ENCODE results near the gene FXYD6.

The FXYD6 gene

GRCh38 chr11:117833401-117833891, 43.0 kb downstream of the FXYD6 start:
- no peaks in the 10 kb centered on the region for H3K27me3 ChIP-seq (ENCODE audit: insufficient read depth, insufficient read length)
- no peak overlapping the region for H3K9ac ChIP-seq (ENCODE audit: insufficient read length, low read depth)
- TF ChIP-seq ZNF274 (IDR thresholded peaks at IDR 0.05; ENCODE audit: low read depth, low read length) (no peak), SUZ12 (IDR thresholded peaks at IDR 0.05; ENCODE audit: extremely low read depth, insufficient read depth, insufficient read length) (no peak), YY1 (IDR thresholded peaks at IDR 0.05; ENCODE audit: insufficient read depth, insufficient read length) (no peak)
- H3K4me3 ChIP-seq (ENCODE audit: insufficient read length, low read depth): no peak overlapping the region
- H3K4me1 ChIP-seq (ENCODE audit: insufficient read depth, insufficient read length): peaks cover 11% of the 10 kb centered on the region
- H3K9me3 ChIP-seq (ENCODE audit: insufficient read depth, low read length): no peaks in the 10 kb centered on the region
- no peaks in the 10 kb centered on the region for H3K36me3 ChIP-seq (ENCODE audit: insufficient read depth, insufficient read length, low read length)
- DNase-seq (ENCODE audit: low read depth, low spot score): no peak

DNA sequence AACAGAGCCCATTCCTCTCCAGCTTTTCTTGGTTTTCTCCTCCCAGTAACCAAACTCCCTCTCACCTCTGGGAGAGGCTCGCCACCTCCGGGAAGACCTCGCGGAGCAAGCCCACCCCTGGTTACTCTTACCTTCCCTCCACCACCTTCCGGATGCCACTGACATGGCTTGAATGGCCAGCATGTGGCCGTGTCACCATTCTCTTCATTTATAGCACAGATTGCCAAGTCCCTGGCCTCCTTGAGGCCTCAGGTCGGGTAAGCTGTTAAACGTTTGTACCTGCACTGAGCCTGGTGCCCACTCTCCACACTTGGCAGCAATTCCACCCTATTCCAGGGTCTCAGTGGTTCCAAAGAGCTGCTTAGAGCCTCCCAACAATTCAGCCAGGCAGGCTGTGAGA, 43.9 kb downstream of the FXYD6 start:
- H3K4me1 ChIP-seq (ENCODE audit: insufficient read depth, insufficient read length): peaks cover 12% of the 10 kb centered on the region
- no peak for DNase-seq (ENCODE audit: low read depth, low spot score)
- TF ChIP-seq SUZ12 (IDR thresholded peaks at IDR 0.05; ENCODE audit: extremely low read depth, insufficient read depth, insufficient read length) (no peak), ZNF274 (IDR thresholded peaks at IDR 0.05; ENCODE audit: low read depth, low read length) (no peak), YY1 (IDR thresholded peaks at IDR 0.05; ENCODE audit: insufficient read depth, insufficient read length) (no peak)
- H3K36me3 ChIP-seq (ENCODE audit: insufficient read depth, insufficient read length, low read length): no peaks in the 10 kb centered on the region
- H3K4me3 ChIP-seq (ENCODE audit: insufficient read length, low read depth): no peak overlapping the region
- no peaks in the 10 kb centered on the region for H3K9me3 ChIP-seq (ENCODE audit: insufficient read depth, low read length)
- H3K9ac ChIP-seq (ENCODE audit: insufficient read length, low read depth): no peak overlapping the region
- no peaks in the 10 kb centered on the region for H3K27me3 ChIP-seq (ENCODE audit: insufficient read depth, insufficient read length)

- Histone ChIP-seq H3K9me3 (ENCODE audit: insufficient read depth, low read length) (no peaks in the 10 kb centered on the region), H3K9ac (ENCODE audit: insufficient read length, low read depth) (no peak overlapping the region), H3K27me3 (ENCODE audit: insufficient read depth, insufficient read length) (no peaks in the 10 kb centered on the region), H3K4me1 (ENCODE audit: insufficient read depth, insufficient read length) (peaks cover 12% of the 10 kb centered on the region), H3K36me3 (ENCODE audit: insufficient read depth, insufficient read length, low read length) (no peaks in the 10 kb centered on the region), H3K4me3 (ENCODE audit: insufficient read length, low read depth) (no peak overlapping the region)
- TF ChIP-seq YY1 (IDR thresholded peaks at IDR 0.05; ENCODE audit: insufficient read depth, insufficient read length) (no peak), SUZ12 (IDR thresholded peaks at IDR 0.05; ENCODE audit: extremely low read depth, insufficient read depth, insufficient read length) (no peak), ZNF274 (IDR thresholded peaks at IDR 0.05; ENCODE audit: low read depth, low read length) (no peak)
- DNase-seq (ENCODE audit: low read depth, low spot score): no peak
Observed at GRCh38 chr11:117831661-117832415, 44.6 kb downstream of the FXYD6 start.

- DNase-seq (ENCODE audit: low read depth, low spot score): no peak
Observed at GRCh38 chr11:117830674-117831351, 45.6 kb downstream of the FXYD6 start.

GRCh38 chr11:117830072-117830471, 46.4 kb downstream of the FXYD6 start:
- Histone ChIP-seq H3K4me1 (ENCODE audit: insufficient read depth, insufficient read length) (peaks cover 12% of the 10 kb centered on the region), H3K27me3 (ENCODE audit: insufficient read depth, insufficient read length) (no peaks in the 10 kb centered on the region), H3K4me3 (ENCODE audit: insufficient read length, low read depth) (no peak overlapping the region), H3K9me3 (ENCODE audit: insufficient read depth, low read length) (no peaks in the 10 kb centered on the region), H3K36me3 (ENCODE audit: insufficient read depth, insufficient read length, low read length) (no peaks in the 10 kb centered on the region), H3K9ac (ENCODE audit: insufficient read length, low read depth) (no peak overlapping the region)
- TF ChIP-seq ZNF274 (IDR thresholded peaks at IDR 0.05; ENCODE audit: low read depth, low read length) (no peak), SUZ12 (IDR thresholded peaks at IDR 0.05; ENCODE audit: extremely low read depth, insufficient read depth, insufficient read length) (no peak), YY1 (IDR thresholded peaks at IDR 0.05; ENCODE audit: insufficient read depth, insufficient read length) (no peak)
- no peak for DNase-seq (ENCODE audit: low read depth, low spot score)

More at GRCh38 chr11:117830674-117831351, 45.6 kb downstream of the FXYD6 start:
- Histone ChIP-seq H3K36me3 (ENCODE audit: insufficient read depth, insufficient read length, low read length) (no peaks in the 10 kb centered on the region), H3K27me3 (ENCODE audit: insufficient read depth, insufficient read length) (no peaks in the 10 kb centered on the region), H3K9ac (ENCODE audit: insufficient read length, low read depth) (no peak overlapping the region), H3K4me1 (ENCODE audit: insufficient read depth, insufficient read length) (peaks cover 12% of the 10 kb centered on the region), H3K4me3 (ENCODE audit: insufficient read length, low read depth) (no peak overlapping the region), H3K9me3 (ENCODE audit: insufficient read depth, low read length) (no peaks in the 10 kb centered on the region)
- TF ChIP-seq SUZ12 (IDR thresholded peaks at IDR 0.05; ENCODE audit: extremely low read depth, insufficient read depth, insufficient read length) (no peak), ZNF274 (IDR thresholded peaks at IDR 0.05; ENCODE audit: low read depth, low read length) (no peak), YY1 (IDR thresholded peaks at IDR 0.05; ENCODE audit: insufficient read depth, insufficient read length) (no peak)

DNA sequence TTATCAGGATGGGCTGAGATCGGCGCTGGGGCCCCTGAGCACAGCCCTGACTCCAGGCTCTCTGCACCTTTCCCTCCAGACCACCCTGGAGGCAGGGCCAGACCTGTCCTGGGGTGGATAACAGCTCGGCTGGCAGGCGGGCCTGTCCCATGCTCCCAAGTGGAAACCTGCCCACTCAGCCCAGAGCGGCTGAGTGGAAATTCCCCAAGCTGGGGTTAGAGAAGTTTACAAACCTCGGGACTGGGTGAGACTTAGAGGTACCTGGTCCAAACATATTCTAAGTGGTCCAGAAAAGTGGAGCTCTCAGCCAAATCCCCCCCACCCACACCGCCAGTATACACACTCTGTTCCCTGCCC, 47.1 kb downstream of the FXYD6 start:
- DNase-seq (ENCODE audit: low read depth, low spot score): no peak
- peaks cover 14% of the 10 kb centered on the region for H3K4me1 ChIP-seq (ENCODE audit: insufficient read depth, insufficient read length)
- no peaks in the 10 kb centered on the region for H3K36me3 ChIP-seq (ENCODE audit: insufficient read depth, insufficient read length, low read length)
- no peak overlapping the region for H3K4me3 ChIP-seq (ENCODE audit: insufficient read length, low read depth)
- no peak for TF ChIP-seq ZNF274 (IDR thresholded peaks at IDR 0.05; ENCODE audit: low read depth, low read length)
- TF ChIP-seq SUZ12 (IDR thresholded peaks at IDR 0.05; ENCODE audit: extremely low read depth, insufficient read depth, insufficient read length): no peak
- TF ChIP-seq YY1 (IDR thresholded peaks at IDR 0.05; ENCODE audit: insufficient read depth, insufficient read length): no peak
- H3K27me3 ChIP-seq (ENCODE audit: insufficient read depth, insufficient read length): no peaks in the 10 kb centered on the region
- H3K9ac ChIP-seq (ENCODE audit: insufficient read length, low read depth): no peak overlapping the region
- H3K9me3 ChIP-seq (ENCODE audit: insufficient read depth, low read length): no peaks in the 10 kb centered on the region
